Measurements from ENCODE around the gene HOPX.
"Not testable (repeated sequence)": the region's sequence is repeated elsewhere in the genome, so short reads cannot be mapped to it uniquely, and the experiment has no call there.

HOPX gene

GRCh38 chr4:56681158-56681852 is at the start of gene HOPX:
Gene HOPX, minus strand, starts transcription at chr4:56681296. Its CDS starts 23,480 bp downstream, at chr4:56657816.
- in situ Hi-C loops (cut with HindIII; ENCODE audit: low pct_ligation_motif_present, low pct_unique_long_range_greater_than_20kb, low sequenced_read_pairs): no loop called here
- DNase-seq: no peak

GRCh38 chr4:56730097-56730496 is 49.0 kb upstream of the HOPX start:
- no peak for DNase-seq
- in situ Hi-C loops (cut with HindIII; ENCODE audit: low pct_ligation_motif_present, low pct_unique_long_range_greater_than_20kb, low sequenced_read_pairs): no loop called here

GRCh38 chr4:56728512-56728911 is 47.4 kb upstream of the HOPX start:
- no peak for DNase-seq
- in situ Hi-C loops (cut with HindIII; ENCODE audit: low pct_ligation_motif_present, low pct_unique_long_range_greater_than_20kb, low sequenced_read_pairs): no loop called here

GRCh38 chr4:56727150-56727549 is 46.1 kb upstream of the HOPX start:
- no peak for DNase-seq
- in situ Hi-C loops (cut with HindIII; ENCODE audit: low pct_ligation_motif_present, low pct_unique_long_range_greater_than_20kb, low sequenced_read_pairs): no loop called here

- in situ Hi-C loops (cut with HindIII; ENCODE audit: low pct_ligation_motif_present, low pct_unique_long_range_greater_than_20kb, low sequenced_read_pairs); DNase-seq: not testable (repeated sequence)
Measured at GRCh38 chr4:56726593-56726992, 45.5 kb upstream of the HOPX start.

- DNase-seq: no peak
- in situ Hi-C loops (cut with HindIII; ENCODE audit: low pct_ligation_motif_present, low pct_unique_long_range_greater_than_20kb, low sequenced_read_pairs): no loop called here
Measured at GRCh38 chr4:56723659-56724230, 42.6 kb upstream of the HOPX start.

GRCh38 chr4:56723201-56723605 is 42.1 kb upstream of the HOPX start:
- DNase-seq: no peak
- in situ Hi-C loops (cut with HindIII; ENCODE audit: low pct_ligation_motif_present, low pct_unique_long_range_greater_than_20kb, low sequenced_read_pairs): no loop called here

GRCh38 chr4:56708146-56708545 is 27.1 kb upstream of the HOPX start:
- in situ Hi-C loops (cut with HindIII; ENCODE audit: low pct_ligation_motif_present, low pct_unique_long_range_greater_than_20kb, low sequenced_read_pairs): no loop called here
- DNase-seq: no peak

- DNase-seq: no peak
Measured at GRCh38 chr4:56705966-56706365, 24.9 kb upstream of the HOPX start.

GRCh38 chr4:56705334-56705733 is 24.2 kb upstream of the HOPX start:
- no peak for DNase-seq
- in situ Hi-C loops (cut with HindIII; ENCODE audit: low pct_ligation_motif_present, low pct_unique_long_range_greater_than_20kb, low sequenced_read_pairs): no loop called here

More at GRCh38 chr4:56705966-56706365, 24.9 kb upstream of the HOPX start:
- in situ Hi-C loops (cut with HindIII; ENCODE audit: low pct_ligation_motif_present, low pct_unique_long_range_greater_than_20kb, low sequenced_read_pairs): no loop called here

GRCh38 chr4:56704089-56704871 is 23.2 kb upstream of the HOPX start:
- no peak for DNase-seq
- in situ Hi-C loops (cut with HindIII; ENCODE audit: low pct_ligation_motif_present, low pct_unique_long_range_greater_than_20kb, low sequenced_read_pairs): no loop called here

- in situ Hi-C loops (cut with HindIII; ENCODE audit: low pct_ligation_motif_present, low pct_unique_long_range_greater_than_20kb, low sequenced_read_pairs): no loop called here
- no peak for DNase-seq
Measured at GRCh38 chr4:56703378-56703777, 22.3 kb upstream of the HOPX start.

- in situ Hi-C loops (cut with HindIII; ENCODE audit: low pct_ligation_motif_present, low pct_unique_long_range_greater_than_20kb, low sequenced_read_pairs): no loop called here
- DNase-seq: no peak
Measured at GRCh38 chr4:56701644-56702043, 20.5 kb upstream of the HOPX start.

- no peak for DNase-seq
- in situ Hi-C loops (cut with HindIII; ENCODE audit: low pct_ligation_motif_present, low pct_unique_long_range_greater_than_20kb, low sequenced_read_pairs): no loop called here
Measured at GRCh38 chr4:56701161-56701480, 20.0 kb upstream of the HOPX start.

- no peak for DNase-seq
- in situ Hi-C loops (cut with HindIII; ENCODE audit: low pct_ligation_motif_present, low pct_unique_long_range_greater_than_20kb, low sequenced_read_pairs): no loop called here
Measured at GRCh38 chr4:56699537-56700105, 18.5 kb upstream of the HOPX start.

- no peak for DNase-seq
- in situ Hi-C loops (cut with HindIII; ENCODE audit: low pct_ligation_motif_present, low pct_unique_long_range_greater_than_20kb, low sequenced_read_pairs): no loop called here
Measured at GRCh38 chr4:56698329-56698728, 17.2 kb upstream of the HOPX start.

- DNase-seq: no peak
- in situ Hi-C loops (cut with HindIII; ENCODE audit: low pct_ligation_motif_present, low pct_unique_long_range_greater_than_20kb, low sequenced_read_pairs): no loop called here
Measured at GRCh38 chr4:56696056-56696455, 15.0 kb upstream of the HOPX start.

GRCh38 chr4:56693476-56693875 is 12.4 kb upstream of the HOPX start:
- in situ Hi-C loops (cut with HindIII; ENCODE audit: low pct_ligation_motif_present, low pct_unique_long_range_greater_than_20kb, low sequenced_read_pairs); DNase-seq: not testable (repeated sequence)

- in situ Hi-C loops (cut with HindIII; ENCODE audit: low pct_ligation_motif_present, low pct_unique_long_range_greater_than_20kb, low sequenced_read_pairs): no loop called here
- DNase-seq: no peak
Measured at GRCh38 chr4:56692576-56692975, 11.5 kb upstream of the HOPX start.

Data from ACHN (cell line).